GM12878 (cell line): ENCODE results near the gene FANCC. TPM values are rescaled to one million over a fixed set of nuclear protein-coding genes. Genes with fewer than 3 reads are reported as not detected.

Experiments used
- ATAC-seq: fragments of 200-7000 bp; cut with Tn5 transposase; 3 replicates; pipeline ENCODE4 v1.9.1; 2020; ENCODE audit warnings: mild to moderate bottlenecking, moderate library complexity
- BruUV-seq: library from RNA; stranded (reverse); fragments of 400-500 nt; replicated peaks from 2 replicates; lab custom pipeline; 2021; lab: Mats Ljungman, UMichigan
- CTCF ChIA-PET: fragments of 300-600 bp; sonication (Branson Sonifier 250); formaldehyde crosslinking; extraction: SDS; loops from one replicate; lab custom pipeline; 2021; ENCODE audit warnings: inconsistent platforms; lab: Yijun Ruan, JAX
- POLR2A ChIA-PET: fragments of 350-600 bp; formaldehyde crosslinking; extraction: SDS; loops from one replicate; lab custom pipeline; 2021; ENCODE audit warnings: inconsistent platforms; lab: Charles Lee
- RAD21 ChIA-PET: fragments of 300-600 bp; sonication (Branson Sonifier 250); formaldehyde crosslinking; loops from one replicate; lab custom pipeline; 2023; ENCODE audit warnings: antibody characterized with exemption; ENCODE audit not compliant: unreplicated experiment; lab: Charles Lee
- SMC1A ChIA-PET: fragments of 300-600 bp; sonication (Branson Sonifier 250); formaldehyde crosslinking; loops from one replicate; lab custom pipeline; 2023; ENCODE audit not compliant: unreplicated experiment, uncharacterized antibody; lab: Charles Lee
- DNase-seq: peaks from one replicate; pipeline ENCODE4 v3.0.0-alpha.2; 2011; ENCODE audit warnings: low read depth, low spot score
- FAIRE-seq: peaks from 3 replicates; lab custom pipeline; 2011; peaks lifted over from hg19 to GRCh38; lab: Jason Lieb, UNC
- H2AFZ ChIP-seq: 2 replicates; pipeline ENCODE4 v1.6.0; 2011; ENCODE audit warnings: low read depth, low read length, control low read depth; ENCODE audit not compliant: control insufficient read depth
- H3K27ac ChIP-seq: 2 replicates; pipeline ENCODE4 v1.5.1; 2011; ENCODE audit warnings: control low read depth; ENCODE audit not compliant: control insufficient read depth, insufficient read depth
- H3K27me3 ChIP-seq, 2 experiments: replicated peaks in 1 of 2; 2 replicates each; pipeline versions ENCODE4 v1.6.0 to v1.6.1; 2011; ENCODE audit warnings: low read length in 1 of 2; ENCODE audit not compliant: control insufficient read depth in 2 of 2, insufficient read depth in 2 of 2
- H3K36me3 ChIP-seq, 2 experiments: 2 replicates each; pipeline ENCODE4 v1.5.1; 2011; ENCODE audit warnings: low read length in 1 of 2; ENCODE audit not compliant: control insufficient read depth in 2 of 2, insufficient read depth in 2 of 2
- H3K4me1 ChIP-seq: 2 replicates; pipeline ENCODE4 v1.6.1; 2011; ENCODE audit warnings: mild to moderate bottlenecking, low read length, moderate library complexity, mixed read lengths; ENCODE audit not compliant: control insufficient read depth, insufficient read depth
- H3K4me2 ChIP-seq: 2 replicates; pipeline ENCODE4 v1.6.0; 2011; ENCODE audit warnings: control low read depth; ENCODE audit not compliant: control insufficient read depth, insufficient read depth
- H3K4me3 ChIP-seq: fragments of 200-600 bp; sonication (generic); 2 replicates; pipeline ENCODE4 v1.5.1; 2016
- H3K79me2 ChIP-seq: 2 replicates; pipeline ENCODE4 v1.6.0; 2011; ENCODE audit warnings: low read length; ENCODE audit not compliant: control insufficient read depth, insufficient read depth
- H3K9ac ChIP-seq: 2 replicates; pipeline ENCODE4 v1.8.0; 2011; ENCODE audit warnings: low read length, control low read depth, mixed read lengths; ENCODE audit not compliant: control insufficient read depth, insufficient read depth
- H3K9me3 ChIP-seq: replicated peaks from 3 replicates; pipeline ENCODE4 v1.5.1; 2011; ENCODE audit warnings: mild to moderate bottlenecking, low read length; ENCODE audit not compliant: control insufficient read depth, insufficient read depth
- H4K20me1 ChIP-seq: 2 replicates; pipeline ENCODE4 v1.6.0; 2011; ENCODE audit not compliant: control insufficient read depth, insufficient read depth
- BRCA1 ChIP-seq: IDR thresholded peaks from 2 replicates; pipeline ENCODE4 v1.6.1; 2011; ENCODE audit warnings: low read depth, low read length, improper control_type of control experiment
- CBX3 ChIP-seq: fragments of 200-600 bp; sonication (generic); IDR thresholded peaks from 2 replicates; pipeline ENCODE4 v1.6.1; 2016; ENCODE audit warnings: low read depth, borderline replicate concordance
- EGR1 ChIP-seq, 2 experiments: IDR thresholded peaks; 1 replicate in 1 of 2; 2 replicates in 1 of 2; pipeline ENCODE4 v1.6.1; 2011 to 2012; ENCODE audit warnings: low read depth in 2 of 2, low read length in 2 of 2, borderline replicate concordance in 1 of 2, mild to moderate bottlenecking in 1 of 2, moderate library complexity in 1 of 2
- ESRRA ChIP-seq: IDR thresholded peaks from 2 replicates; pipeline ENCODE4 v1.6.1; 2012; ENCODE audit warnings: mild to moderate bottlenecking, low read length, improper control_type of control experiment
- HCFC1 ChIP-seq: fragments of 150-350 bp; IDR thresholded peaks from 2 replicates; pipeline ENCODE4 v1.6.1; 2014; ENCODE audit warnings: low read length
- IKZF2 ChIP-seq, 2 experiments: fragments of 450-650 bp; IDR thresholded peaks; 2 replicates each; pipeline ENCODE4 v1.6.1; 2017; ENCODE audit warnings: mild to moderate bottlenecking in 2 of 2, moderate library complexity in 2 of 2
- IRF4 ChIP-seq: IDR thresholded peaks from 2 replicates; pipeline ENCODE4 v1.6.1; 2011; ENCODE audit warnings: low read depth, low read length
- MYC ChIP-seq: IDR thresholded peaks from 2 replicates; pipeline ENCODE4 v1.6.1; 2011; ENCODE audit warnings: mild to moderate bottlenecking, low read length, moderate library complexity, inconsistent platforms; ENCODE audit not compliant: insufficient read depth, insufficient replicate concordance, insufficient read length, severe bottlenecking
- NBN ChIP-seq: fragments of 450-650 bp; IDR thresholded peaks from 2 replicates; pipeline ENCODE4 v1.6.1; 2016
- NFXL1 ChIP-seq: fragments of 450-650 bp; IDR thresholded peaks from 2 replicates; pipeline ENCODE4 v1.6.1; 2017; ENCODE audit warnings: antibody characterized with exemption, mild to moderate bottlenecking, borderline replicate concordance
- NFYB ChIP-seq: IDR thresholded peaks from 2 replicates; pipeline ENCODE4 v1.6.1; 2011; ENCODE audit warnings: low read depth, mild to moderate bottlenecking, low read length, improper control_type of control experiment, moderate library complexity; ENCODE audit not compliant: insufficient read depth
- NKRF ChIP-seq: fragments of 450-650 bp; conservative IDR thresholded peaks from 2 replicates; pipeline ENCODE4 v1.6.1; 2017; ENCODE audit warnings: mild to moderate bottlenecking, moderate library complexity
- SP1 ChIP-seq: IDR thresholded peaks from one replicate; pipeline ENCODE4 v1.6.1; 2011; ENCODE audit warnings: low read depth, low read length
- WRNIP1 ChIP-seq: IDR thresholded peaks from 2 replicates; pipeline ENCODE4 v1.6.1; 2011; ENCODE audit warnings: low read depth, low read length, improper control_type of control experiment, borderline replicate concordance
- WGBS: methylation state at CpG from one replicate; pipeline ENCODE4 v1.1.6; 2016; ENCODE audit warnings: low lambda C conversion rate; ENCODE audit not compliant: insufficient replicate concordance, insufficient coverage; ENCODE audit errors: missing lambda C conversion rate; 5-methylcytosine and 5-hydroxymethylcytosine counted together
- in situ Hi-C: fragments of 300-500 bp; cut with MboI; formaldehyde crosslinking; loops from 9 replicates; pipeline ENCODE4 v1.14.3; 2018; ENCODE audit warnings: mixed read lengths
- intact Hi-C: fragments of 100-400 bp; cut with micrococcal nuclease; formaldehyde crosslinking; loops from one replicate; pipeline ENCODE4 v1.14.2; 2022; ENCODE audit not compliant: unreplicated experiment
- polyA plus RNA-seq, 11 experiments: library from polyadenylated mRNA; depleted of rRNA in 4 of 11; unstranded in 6 of 11; stranded (reverse) in 5 of 11; fragments of >200 nt; fragmentation: Nextera tagmentation in 4 of 11; fragmentation: Illumina TruSeq in 1 of 11; extraction: Ambion mirVana in 4 of 11; extraction: Trizol in 1 of 11; gene quantifications; 1 replicate in 1 of 11; 2 replicates in 10 of 11; pipeline versions ENCODE4 v1.2.1 to v1.2.3, GENCODE V29; 2011 to 2016; ENCODE audit warnings: inconsistent platforms in 2 of 11, missing spikeins in 2 of 11, low read depth in 1 of 11
- total RNA-seq, 4 experiments: library from RNA; depleted of rRNA in 3 of 4; stranded (reverse); fragments of >200 nt in 3 of 4; fragmentation: Illumina TruSeq in 1 of 4; extraction: Trizol in 1 of 4; gene quantifications; 2 replicates each; pipeline versions ENCODE4 v1.2.1 to v1.2.3, GENCODE V29; 2013 to 2021
- TF ChIP-seq, protein P1 (sequence below): fragments of 450-650 bp; IDR thresholded peaks from 2 replicates; pipeline ENCODE4 v1.6.1; 2017; ENCODE audit warnings: mild to moderate bottlenecking, moderate library complexity
- TF ChIP-seq, protein P2 (sequence below): fragments of 450-650 bp; IDR thresholded peaks from 2 replicates; pipeline ENCODE4 v1.6.1; 2016; ENCODE audit warnings: mild to moderate bottlenecking

Gene FANCC
- total and polyA plus RNA-seq, 10 of the 15 experiments (the other 5 are each of a cell fraction or from before 2014, with no cell fraction given), result 1.2 to 16.8 (median 10.5) TPM

- no peaks in the 10 kb centered on the region for H4K20me1 ChIP-seq
- no peaks in the 10 kb centered on the region for H3K27me3 ChIP-seq
- H3K4me2 ChIP-seq, result no peak overlapping the region
- no peaks in the 10 kb centered on the region for H3K4me1 ChIP-seq
- H2AFZ ChIP-seq, result no peak overlapping the region
- no peak overlapping the region for H3K9ac ChIP-seq
- no peak overlapping the region for H3K27ac ChIP-seq
- ChIA-PET RAD21 (no interaction called here), POLR2A (no interaction called here), CTCF (interaction anchor here (0.7 to 1.2 kb wide), 6 partner anchors 8 to 373 kb away, joined by 3 read pairs; no protein-coding TSS in a partner anchor), SMC1A (interaction anchor here (0.8 kb wide), 1 partner anchor 269 kb away, joined by 3 read pairs; no protein-coding TSS in a partner anchor)
- in situ Hi-C loops, result no loop called here
- H3K36me3 ChIP-seq, result no peaks in the 10 kb centered on the region
- no peaks in the 10 kb centered on the region for H3K79me2 ChIP-seq
- FAIRE-seq (no peak), ATAC-seq (no peak), DNase-seq (no peak)
- TF ChIP-seq IKZF2 (IDR thresholded peaks at IDR 0.05) (no peak), NFXL1 (no peak), CBX3 (no peak), NKRF (no peak), IRF4 (no peak), BRCA1 (no peak), EGR1 (IDR thresholded peaks at IDR 0.05; ENCODE audit: borderline replicate concordance in 1 of 2, low read depth in 2 of 2, low read length in 2 of 2) (no peak), NFYB (no peak), MYC (no peak), NBN (no peak), WRNIP1 (no peak), HCFC1 (no peak), SP1 (no peak), ESRRA (no peak)
- TF ChIP-seq, protein P1, sequence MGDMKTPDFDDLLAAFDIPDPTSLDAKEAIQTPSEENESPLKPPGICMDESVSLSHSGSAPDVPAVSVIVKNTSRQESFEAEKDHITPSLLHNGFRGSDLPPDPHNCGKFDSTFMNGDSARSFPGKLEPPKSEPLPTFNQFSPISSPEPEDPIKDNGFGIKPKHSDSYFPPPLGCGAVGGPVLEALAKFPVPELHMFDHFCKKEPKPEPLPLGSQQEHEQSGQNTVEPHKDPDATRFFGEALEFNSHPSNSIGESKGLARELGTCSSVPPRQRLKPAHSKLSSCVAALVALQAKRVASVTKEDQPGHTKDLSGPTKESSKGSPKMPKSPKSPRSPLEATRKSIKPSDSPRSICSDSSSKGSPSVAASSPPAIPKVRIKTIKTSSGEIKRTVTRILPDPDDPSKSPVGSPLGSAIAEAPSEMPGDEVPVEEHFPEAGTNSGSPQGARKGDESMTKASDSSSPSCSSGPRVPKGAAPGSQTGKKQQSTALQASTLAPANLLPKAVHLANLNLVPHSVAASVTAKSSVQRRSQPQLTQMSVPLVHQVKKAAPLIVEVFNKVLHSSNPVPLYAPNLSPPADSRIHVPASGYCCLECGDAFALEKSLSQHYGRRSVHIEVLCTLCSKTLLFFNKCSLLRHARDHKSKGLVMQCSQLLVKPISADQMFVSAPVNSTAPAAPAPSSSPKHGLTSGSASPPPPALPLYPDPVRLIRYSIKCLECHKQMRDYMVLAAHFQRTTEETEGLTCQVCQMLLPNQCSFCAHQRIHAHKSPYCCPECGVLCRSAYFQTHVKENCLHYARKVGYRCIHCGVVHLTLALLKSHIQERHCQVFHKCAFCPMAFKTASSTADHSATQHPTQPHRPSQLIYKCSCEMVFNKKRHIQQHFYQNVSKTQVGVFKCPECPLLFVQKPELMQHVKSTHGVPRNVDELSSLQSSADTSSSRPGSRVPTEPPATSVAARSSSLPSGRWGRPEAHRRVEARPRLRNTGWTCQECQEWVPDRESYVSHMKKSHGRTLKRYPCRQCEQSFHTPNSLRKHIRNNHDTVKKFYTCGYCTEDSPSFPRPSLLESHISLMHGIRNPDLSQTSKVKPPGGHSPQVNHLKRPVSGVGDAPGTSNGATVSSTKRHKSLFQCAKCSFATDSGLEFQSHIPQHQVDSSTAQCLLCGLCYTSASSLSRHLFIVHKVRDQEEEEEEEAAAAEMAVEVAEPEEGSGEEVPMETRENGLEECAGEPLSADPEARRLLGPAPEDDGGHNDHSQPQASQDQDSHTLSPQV, result no peak
- TF ChIP-seq, protein P2, sequence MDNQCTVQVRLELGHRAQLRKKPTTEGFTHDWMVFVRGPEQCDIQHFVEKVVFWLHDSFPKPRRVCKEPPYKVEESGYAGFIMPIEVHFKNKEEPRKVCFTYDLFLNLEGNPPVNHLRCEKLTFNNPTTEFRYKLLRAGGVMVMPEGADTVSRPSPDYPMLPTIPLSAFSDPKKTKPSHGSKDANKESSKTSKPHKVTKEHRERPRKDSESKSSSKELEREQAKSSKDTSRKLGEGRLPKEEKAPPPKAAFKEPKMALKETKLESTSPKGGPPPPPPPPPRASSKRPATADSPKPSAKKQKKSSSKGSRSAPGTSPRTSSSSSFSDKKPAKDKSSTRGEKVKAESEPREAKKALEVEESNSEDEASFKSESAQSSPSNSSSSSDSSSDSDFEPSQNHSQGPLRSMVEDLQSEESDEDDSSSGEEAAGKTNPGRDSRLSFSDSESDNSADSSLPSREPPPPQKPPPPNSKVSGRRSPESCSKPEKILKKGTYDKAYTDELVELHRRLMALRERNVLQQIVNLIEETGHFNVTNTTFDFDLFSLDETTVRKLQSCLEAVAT, result no peak
- intact Hi-C loops, result no loop called here
- no peak overlapping the region for H3K4me3 ChIP-seq
- BruUV-seq, result no TSS peak
- no peaks in the 10 kb centered on the region for H3K9me3 ChIP-seq
- WGBS, result 96% methylated on average over 5 of the region's 5 CpGs
Observed at GRCh38 chr9:95053611-95054570, 263.6 kb downstream of the FANCC start.
